A172 (cell line): ENCODE measurements around the gene SOX2. TPM values are rescaled to one million over a fixed set of nuclear protein-coding genes. Genes with fewer than 3 reads are reported as not detected.

Experiments used
- DNase-seq: peaks from one replicate; pipeline ENCODE4 v3.0.0-alpha.2; 2015; ENCODE audit warnings: low spot score
- total RNA-seq: library from RNA; depleted of rRNA; stranded (reverse); fragments of >200 nt; shearing (Covaris generic); gene quantifications from 2 replicates; pipeline ENCODE4 v1.2.3, GENCODE V29; 2014

The SOX2 gene
- total RNA-seq, 1 experiment from 2014 or later: 4.3 TPM

DNA sequence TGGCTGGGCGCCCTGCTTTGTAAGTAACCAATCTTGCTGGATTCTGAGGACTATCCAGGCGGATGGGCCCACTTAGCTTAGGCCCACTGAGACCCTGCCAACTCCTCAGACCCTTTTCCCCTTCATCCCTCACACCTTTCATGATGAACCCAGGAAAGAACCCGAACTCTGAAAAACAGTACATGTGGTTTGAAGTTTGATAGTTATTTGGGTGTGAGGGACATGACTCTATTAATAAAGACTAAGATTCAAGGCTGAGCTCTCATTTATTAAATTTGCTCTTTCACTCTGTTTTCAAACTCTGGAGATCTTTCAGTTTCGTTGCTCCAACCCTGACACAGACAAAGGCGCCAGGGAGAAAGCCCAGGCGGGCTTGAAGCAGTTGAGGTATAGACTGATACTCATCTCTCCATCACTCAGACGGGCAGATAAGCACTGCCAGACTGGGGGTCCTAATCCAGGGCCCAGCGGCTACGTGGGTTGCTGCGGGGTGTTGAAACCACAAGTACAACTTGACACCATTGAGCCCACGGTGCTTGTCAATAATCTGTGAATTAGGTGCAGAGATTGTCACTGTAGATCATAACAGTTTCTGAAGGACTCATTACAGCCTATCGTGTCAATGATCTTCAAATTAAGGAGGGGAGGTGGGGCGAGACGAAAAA, 7.2 kb upstream of the SOX2 start:
- DNase-seq: no peak

DNA sequence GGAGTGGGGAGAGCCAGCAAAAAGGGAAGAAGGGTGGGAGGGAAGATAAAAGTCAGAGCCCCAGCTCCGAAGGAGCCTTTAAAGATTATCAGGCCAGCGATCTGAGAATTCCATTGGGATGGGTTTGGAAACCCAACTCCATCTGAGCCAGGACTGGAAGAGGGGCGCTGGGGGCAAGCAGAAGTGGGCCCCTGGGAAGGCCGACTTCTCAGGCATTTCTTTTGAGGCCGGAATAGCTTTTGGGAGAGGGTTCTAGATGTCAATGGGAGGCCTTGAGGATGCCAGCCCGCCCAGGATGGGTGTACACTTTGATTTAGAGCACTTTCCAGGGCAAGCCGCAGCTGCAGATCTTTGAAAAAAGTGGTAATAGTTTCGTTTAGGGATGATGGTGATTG, 6.6 kb upstream of the SOX2 start:
- no peak for DNase-seq

DNA sequence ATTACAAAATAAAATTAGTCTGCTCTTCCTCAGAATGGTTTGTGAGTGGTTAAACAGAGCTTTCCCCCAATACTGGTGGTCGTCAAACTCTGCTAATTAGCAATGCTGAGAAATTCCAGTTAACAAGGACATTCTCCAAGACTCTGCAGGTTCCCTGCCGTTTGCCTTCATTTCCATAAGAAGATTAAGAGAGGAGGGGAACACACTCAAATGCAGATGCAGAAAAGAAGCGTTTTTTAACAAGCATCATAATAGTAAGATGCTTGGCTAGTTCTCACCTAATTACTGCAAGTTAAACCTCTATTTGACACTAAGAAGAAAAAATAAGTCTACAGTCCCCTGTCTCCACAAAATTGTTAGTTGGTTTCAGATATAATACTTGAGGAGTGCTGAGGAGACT, 3.7 kb upstream of the SOX2 start:
- no peak for DNase-seq

DNA sequence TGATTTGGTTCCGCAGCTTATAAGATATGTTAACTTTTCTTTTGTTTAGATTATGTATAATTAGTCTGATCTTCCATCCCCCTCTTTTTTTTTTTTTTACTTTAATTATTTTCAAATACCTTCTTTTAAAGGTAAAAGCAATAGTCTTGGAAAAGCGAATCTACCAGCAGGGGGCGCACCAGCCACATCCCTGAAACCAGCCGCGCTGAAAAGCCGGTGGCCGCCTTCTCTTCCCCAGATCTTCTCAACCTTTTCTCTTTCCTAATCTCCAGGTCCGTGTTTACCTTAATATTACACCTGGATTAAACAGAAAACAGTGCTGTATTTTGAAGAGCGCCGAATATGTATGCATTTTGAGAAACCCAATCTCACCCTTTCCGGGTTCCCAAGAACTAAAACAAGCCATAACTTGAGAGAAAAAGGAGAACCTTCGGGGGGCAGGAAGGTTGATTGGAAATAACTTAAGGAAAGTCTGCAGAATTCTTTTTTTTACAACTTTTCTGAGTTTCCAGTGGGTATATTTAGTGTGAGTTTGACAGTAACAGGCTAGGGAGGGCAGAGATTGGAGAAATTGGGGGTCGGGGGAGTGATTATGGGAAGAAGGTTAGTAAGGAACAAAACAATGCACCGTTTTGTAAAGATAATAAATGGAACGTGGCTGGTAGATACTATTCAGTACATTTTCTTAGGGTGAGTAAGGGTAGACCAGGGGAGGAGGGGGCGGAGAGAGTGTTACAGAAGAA, 2.0 kb upstream of the SOX2 start:
- DNase-seq: peak; percentile 52

DNA sequence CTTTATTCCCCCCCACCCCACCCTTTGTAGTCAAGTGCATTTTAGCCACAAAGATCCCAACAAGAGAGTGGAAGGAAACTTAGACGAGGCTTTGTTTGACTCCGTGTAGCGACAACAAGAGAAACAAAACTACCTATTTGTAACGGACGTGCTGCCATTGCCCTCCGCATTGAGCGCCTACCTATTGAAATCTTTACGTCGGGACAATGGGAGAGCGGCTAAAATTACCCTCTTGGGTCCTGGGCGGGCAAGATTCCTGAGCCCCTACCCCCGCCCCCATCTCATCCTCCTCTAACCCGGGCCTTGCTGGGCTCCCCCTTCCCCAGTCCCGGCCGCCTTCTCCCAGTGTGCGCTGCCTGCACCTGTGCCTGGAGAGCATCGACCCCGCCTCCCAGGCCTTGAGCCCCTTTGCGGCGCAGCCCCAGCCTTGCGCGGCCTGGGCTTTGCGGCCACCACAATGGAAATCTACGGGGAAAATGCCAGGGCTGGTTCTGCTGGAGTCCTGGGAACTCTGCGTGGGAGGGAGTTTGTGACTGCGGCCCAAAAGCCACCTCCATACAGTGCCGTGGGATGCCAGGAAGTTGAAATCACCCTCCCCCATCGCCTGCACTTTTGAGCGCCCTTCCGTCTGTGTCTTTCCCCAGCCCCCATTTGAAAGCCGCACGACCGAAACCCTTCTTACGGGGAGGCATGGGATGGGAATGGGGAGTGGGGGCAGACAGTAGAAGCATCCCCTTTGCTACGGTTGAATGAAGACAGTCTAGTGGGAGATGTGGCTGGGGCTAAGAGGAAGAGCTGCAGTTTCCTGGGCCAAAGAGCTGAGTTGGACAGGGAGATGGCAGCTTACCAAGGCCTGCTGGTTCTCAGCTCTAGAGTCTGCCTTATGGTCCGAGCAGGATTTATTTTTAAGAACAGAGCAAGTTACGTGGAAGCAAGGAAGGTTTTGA, 1.1 kb upstream of the SOX2 start:
- no peak for DNase-seq

DNA sequence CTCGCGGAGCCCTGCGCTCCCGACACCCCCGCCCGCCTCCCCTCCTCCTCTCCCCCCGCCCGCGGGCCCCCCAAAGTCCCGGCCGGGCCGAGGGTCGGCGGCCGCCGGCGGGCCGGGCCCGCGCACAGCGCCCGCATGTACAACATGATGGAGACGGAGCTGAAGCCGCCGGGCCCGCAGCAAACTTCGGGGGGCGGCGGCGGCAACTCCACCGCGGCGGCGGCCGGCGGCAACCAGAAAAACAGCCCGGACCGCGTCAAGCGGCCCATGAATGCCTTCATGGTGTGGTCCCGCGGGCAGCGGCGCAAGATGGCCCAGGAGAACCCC, 464 bp downstream of the SOX2 start:
- DNase-seq: no peak

DNA sequence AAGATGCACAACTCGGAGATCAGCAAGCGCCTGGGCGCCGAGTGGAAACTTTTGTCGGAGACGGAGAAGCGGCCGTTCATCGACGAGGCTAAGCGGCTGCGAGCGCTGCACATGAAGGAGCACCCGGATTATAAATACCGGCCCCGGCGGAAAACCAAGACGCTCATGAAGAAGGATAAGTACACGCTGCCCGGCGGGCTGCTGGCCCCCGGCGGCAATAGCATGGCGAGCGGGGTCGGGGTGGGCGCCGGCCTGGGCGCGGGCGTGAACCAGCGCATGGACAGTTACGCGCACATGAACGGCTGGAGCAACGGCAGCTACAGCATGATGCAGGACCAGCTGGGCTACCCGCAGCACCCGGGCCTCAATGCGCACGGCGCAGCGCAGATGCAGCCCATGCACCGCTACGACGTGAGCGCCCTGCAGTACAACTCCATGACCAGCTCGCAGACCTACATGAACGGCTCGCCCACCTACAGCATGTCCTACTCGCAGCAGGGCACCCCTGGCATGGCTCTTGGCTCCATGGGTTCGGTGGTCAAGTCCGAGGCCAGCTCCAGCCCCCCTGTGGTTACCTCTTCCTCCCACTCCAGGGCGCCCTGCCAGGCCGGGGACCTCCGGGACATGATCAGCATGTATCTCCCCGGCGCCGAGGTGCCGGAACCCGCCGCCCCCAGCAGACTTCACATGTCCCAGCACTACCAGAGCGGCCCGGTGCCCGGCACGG, 991 bp downstream of the SOX2 start:
- DNase-seq: peak; percentile 18

DNA sequence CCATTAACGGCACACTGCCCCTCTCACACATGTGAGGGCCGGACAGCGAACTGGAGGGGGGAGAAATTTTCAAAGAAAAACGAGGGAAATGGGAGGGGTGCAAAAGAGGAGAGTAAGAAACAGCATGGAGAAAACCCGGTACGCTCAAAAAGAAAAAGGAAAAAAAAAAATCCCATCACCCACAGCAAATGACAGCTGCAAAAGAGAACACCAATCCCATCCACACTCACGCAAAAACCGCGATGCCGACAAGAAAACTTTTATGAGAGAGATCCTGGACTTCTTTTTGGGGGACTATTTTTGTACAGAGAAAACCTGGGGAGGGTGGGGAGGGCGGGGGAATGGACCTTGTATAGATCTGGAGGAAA, 1.5 kb downstream of the SOX2 start:
- no peak for DNase-seq

DNA sequence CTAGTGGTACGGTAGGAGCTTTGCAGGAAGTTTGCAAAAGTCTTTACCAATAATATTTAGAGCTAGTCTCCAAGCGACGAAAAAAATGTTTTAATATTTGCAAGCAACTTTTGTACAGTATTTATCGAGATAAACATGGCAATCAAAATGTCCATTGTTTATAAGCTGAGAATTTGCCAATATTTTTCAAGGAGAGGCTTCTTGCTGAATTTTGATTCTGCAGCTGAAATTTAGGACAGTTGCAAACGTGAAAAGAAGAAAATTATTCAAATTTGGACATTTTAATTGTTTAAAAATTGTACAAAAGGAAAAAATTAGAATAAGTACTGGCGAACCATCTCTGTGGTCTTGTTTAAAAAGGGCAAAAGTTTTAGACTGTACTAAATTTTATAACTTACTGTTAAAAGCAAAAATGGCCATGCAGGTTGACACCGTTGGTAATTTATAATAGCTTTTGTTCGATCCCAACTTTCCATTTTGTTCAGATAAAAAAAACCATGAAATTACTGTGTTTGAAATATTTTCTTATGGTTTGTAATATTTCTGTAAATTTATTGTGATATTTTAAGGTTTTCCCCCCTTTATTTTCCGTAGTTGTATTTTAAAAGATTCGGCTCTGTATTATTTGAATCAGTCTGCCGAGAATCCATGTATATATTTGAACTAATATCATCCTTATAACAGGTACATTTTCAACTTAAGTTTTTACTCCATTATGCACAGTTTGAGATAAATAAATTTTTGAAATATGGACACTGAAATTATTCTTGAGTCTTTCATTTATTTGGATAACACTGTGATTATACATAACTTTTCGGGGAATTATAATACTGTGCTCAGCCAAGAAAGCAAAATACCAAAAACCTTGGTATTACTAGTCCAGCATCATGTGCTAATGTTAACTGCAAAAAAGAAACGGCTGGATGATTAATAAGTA, 2.2 kb downstream of the SOX2 start:
- DNase-seq: no peak

DNA sequence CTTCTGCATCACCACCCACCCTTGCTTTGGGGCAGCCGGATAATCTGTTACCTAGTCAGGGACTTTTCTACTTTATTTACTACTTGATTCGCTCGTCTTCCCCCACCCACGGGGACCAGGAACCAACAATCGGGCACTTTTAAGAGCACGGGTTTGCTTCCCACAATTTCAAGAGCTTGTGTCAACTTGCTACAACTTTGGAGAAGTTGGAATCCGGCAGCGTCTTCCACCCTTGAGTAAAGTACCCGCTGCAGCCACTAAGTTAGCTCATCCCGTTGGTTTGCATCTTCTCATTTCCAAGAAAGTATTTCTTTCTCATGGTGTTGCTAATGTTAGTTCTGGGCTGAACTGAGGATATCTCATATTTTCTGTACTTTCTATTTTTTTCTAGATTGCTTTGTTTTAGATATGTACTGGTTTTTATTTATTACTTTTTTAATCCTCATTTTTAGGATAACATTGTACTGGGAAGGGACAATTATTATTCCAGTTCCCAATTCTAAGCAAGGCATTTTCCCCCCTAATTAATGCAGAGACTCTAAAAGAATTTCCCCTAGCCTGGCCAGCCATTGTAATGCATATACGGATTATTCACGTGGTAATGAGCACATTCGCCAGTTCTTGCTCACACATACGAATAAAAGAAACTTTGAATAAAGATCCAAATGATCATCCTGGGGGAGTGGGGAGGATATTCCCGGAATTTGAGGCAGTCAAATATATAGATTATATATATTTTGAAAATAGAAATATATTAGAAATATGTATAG, 4.0 kb downstream of the SOX2 start:
- no peak for DNase-seq

DNA sequence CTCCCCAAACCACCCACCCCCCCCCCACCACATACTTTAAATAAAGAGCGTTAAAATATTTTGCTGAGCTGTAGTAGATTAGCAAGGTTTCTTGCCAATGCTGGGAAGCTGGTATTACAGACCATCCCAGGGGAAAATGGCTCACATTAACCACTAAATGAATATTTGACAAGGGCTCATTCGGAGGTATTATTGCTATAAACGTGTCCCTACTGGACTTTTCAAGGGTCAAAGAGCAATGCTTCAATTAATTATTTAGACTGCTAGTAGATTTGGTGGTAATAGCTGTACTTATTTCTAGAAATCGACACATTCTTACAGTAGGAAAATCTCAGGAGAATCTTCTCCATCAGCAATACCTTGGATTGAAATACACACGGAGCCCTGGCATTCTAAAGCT, 5.2 kb downstream of the SOX2 start:
- no peak for DNase-seq

DNA sequence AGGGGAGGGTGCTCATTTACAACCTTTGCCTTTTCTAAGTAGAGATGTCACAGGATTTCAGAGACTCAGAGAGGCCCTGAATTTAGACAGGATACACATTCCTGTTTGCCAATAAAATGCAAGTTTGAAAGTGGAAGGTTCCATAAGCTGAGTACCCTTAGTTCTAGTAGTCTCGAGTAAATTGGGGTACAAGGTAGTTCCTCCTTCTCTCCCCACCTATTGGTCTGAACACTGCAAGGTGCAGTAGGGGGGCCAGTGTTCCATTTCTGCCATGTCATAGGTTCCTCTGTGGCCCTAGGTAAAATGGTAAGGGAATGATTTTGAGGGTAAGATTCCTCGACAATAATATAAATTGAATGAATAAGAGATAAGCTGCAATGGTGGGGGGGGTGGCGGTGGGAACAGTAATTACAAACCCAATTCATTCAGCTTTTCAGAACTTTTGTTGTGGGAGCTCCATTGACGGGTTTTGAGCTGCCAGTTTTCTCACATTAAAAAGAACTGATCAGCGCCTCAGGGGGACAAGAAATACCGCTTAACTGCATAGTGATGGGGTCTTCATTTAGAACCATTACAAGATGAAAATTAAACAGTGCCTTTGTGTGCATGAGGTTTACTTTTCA, 5.9 kb downstream of the SOX2 start:
- no peak for DNase-seq

DNA sequence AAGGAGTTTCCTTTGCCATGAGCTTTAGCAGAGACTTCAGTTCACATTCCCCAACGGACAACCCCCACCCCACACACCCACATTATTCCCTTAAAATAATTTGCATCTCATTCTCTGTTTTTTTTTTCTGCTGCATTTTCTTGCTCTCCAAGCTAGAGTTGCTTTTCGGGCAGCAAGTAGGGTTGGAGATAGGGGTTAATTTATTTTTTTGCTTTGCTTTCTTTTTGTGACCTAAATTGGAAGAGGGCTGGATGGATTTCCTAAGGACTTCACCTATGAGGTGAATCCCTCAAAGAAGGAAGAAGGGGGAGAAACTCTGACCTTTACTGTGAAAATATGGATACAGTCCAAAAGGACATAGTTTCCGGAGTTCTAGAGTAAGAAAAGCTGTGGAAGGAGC, 6.6 kb downstream of the SOX2 start:
- DNase-seq: no peak

DNA sequence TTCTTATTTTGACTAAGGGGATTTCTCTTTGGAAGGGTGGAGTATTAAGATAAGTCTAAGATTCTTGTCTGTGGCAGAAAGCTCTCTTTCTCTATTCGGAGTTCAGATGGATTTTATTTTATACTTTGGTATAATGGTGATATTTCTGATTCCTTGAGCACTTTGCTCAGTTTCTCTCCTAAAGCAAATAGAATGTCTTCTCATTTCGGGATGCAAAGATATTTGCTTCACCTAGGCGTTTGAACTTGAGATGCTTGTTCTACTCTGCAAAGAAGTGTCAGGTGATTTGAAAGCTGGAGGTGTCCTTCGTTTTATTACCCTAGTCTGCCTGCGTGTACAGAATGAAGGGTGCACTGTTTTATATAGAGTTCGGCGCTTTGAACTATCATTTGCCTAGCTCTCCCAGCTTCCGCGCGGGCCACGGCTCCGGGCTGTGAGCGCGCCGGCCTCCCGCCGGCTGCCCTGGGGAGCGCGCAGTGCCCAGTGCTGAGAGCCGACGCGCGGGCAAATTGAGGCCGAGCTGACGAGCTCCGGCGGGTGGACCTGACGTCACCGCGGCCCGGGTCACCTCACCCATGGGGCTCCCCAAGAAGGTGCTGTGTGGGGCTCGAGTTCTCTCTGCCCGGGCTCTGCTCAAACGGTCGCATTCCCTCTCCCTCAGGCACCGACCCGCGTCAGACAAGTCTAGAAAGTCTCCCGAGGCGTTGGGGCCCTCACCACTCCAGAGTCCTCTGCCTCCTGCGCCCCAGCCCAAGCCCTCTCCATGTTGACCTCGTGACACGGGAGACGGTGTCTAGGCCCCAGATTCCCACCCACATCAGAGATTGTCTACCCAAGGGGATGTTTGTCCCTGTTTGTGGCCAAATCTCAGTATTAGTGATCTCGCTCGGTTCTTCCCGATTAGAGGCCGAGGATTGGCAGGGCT, 7.5 kb downstream of the SOX2 start:
- no peak for DNase-seq

DNA sequence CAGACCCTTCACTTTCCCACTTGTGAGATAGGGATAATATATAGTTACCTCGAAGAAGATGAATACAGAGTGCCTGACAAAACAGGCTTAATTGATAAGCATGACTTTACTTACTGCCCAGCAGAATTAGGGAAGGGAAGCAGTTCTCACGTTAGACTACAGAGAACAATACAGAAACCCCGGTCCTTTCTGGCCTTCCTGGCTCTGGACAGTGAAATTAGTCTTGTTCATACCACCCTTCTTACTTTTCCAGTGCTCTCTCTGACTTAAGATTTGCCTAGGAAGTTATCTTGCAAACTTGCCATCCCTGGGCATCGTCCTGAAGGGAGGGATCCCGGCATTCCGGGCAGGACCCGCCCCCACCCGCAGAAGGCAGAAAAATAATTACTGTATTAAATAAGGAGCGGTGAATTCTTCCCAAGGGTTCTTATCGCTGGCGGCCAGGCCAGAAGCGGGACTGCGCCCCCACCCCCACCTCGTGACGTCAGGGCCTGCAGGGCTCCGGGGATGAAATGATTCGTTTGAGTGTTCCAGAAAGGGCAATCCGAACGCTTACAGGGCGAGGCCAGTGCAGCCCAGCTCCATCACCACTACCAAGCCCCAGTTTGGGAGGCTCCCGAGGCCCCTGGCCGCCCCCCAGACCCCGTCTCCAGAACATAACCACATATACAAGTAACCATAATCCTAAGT, 8.4 kb downstream of the SOX2 start:
- no peak for DNase-seq

DNA sequence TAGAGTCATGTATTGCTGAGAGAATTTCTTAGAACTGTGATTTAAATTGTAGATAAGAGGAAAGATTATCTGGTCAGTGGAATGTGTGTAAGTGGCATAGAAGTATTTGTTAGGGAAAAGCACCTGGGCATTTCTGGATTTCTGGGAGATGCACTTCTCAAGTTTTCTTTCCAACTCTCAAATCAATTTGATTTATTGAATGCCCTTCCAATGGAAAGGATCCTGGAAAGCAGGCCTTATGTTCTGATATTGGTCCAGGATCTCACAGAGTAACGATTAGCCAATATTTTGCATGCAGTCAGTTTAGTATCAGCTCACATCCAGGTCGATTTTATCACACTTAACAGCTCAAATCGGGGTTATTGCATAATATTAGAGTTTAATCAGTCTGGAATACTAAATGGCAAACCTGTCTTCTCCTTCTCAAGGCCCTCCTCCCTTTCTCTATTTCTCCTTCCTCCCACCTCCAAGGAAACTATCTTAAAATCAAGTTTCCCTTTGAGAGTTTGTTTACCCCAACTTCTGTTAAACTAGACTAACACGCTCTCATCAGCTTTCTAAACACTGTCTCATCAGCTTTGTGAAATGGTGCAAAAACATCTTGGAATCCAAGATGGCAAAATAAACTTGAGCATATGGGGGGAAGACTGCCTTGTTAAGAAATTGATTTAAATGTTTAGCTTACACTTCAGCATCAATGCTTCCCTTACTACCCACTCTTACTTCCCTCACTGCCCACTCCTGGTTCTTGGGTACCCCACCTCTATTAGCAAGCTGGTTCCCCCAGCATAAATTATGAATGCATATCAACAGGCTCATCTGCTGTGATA, 9.5 kb downstream of the SOX2 start:
- no peak for DNase-seq

DNA sequence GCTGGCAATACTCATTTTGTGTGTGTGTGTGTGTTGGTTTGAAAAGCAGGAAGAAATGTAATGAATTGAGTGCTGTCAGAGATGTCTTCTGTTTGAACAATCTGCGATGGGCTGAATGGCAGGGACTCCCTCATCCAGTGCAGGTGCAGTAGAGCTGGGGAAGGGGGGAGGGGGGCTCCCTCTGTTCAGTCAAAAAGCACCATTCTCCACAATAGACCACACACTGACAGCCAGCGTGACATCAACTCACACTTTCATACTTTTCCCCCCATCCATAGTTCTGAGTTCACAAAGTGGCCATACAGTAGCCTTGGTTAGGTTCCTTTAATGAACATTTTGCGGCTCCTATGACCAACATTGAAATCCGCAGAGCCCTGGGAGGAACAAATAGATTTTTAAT, 10.4 kb downstream of the SOX2 start:
- DNase-seq: no peak
